ENCODE measurements around the gene NPR2. TPM values are rescaled to one million over a fixed set of nuclear protein-coding genes. Genes with fewer than 3 reads are reported as not detected.

Gene NPR2
- total RNA-seq (2014; rRNA removed; shearing (Covaris generic)), result 0.07 and 0.86 TPM in 2 replicates

DNA sequence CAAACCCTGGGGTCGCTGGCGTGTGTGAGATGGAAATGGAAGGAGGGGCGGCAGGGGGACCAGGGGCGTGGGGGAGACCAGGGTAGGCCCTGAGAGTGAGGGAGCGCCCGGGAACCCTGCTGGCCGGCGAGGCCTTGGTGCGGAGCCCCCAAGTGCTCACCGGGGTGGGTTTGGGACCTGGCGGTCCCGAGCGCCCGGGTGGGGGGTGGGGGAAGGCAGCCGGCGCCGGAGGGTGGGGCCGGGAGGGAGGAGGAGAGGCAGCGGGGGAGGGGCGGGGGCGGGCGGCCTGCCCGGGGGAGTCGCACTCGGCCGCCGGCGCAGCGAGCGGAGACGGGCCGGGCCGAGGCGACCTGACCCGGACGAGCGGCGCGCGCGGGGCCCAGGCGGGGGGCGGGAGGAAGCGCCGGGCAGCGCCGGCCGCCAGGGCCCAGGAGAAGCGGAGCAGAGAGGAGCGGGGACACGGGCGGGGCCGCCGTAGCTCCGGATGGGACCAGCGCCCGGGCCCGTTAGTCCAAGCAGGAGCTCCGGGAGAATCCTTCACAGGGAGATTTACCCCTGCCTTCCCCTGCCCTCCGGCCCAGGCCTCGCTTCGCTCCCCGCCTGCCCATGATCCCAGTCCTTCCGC, at the start of gene NPR2:
NPR2 (plus strand) TSS at position 295 of the 625 bp plus-strand sequence. CDS start 818 bp downstream, outside the sequence.
- in situ Hi-C loops (cut with HindIII; ENCODE audit: low sequenced_read_pairs), result no loop called here
- DNase-seq (ENCODE audit: low spot score), result peak; percentile 60

DNA sequence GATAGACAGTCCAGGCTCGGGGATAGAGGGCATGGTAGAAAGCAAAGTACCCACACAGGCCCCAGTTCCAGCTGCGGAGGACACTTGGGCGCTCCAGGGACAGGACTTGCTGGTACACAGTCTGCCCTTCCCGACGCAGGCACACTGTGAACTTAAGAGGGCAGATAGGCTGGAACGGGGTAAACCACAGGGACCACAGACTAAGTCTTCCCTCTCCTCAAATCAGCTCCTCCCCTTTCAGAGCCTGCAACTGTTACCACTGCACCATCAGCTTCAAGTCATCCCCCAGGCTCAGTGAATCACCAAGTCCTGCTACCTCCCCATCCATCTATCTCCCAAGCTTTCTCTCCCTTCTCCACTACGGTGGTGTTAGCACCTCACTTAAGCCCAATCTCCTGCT, 49.7 kb upstream of the NPR2 start:
- no peak for DNase-seq (ENCODE audit: low spot score)
- in situ Hi-C loops (cut with HindIII; ENCODE audit: low sequenced_read_pairs), result no loop called here

GRCh38 chr9:35743452-35743851, 47.9 kb upstream of the NPR2 start:
- in situ Hi-C loops (cut with HindIII; ENCODE audit: low sequenced_read_pairs), result no loop called here
- no peak for DNase-seq (ENCODE audit: low spot score)

DNA sequence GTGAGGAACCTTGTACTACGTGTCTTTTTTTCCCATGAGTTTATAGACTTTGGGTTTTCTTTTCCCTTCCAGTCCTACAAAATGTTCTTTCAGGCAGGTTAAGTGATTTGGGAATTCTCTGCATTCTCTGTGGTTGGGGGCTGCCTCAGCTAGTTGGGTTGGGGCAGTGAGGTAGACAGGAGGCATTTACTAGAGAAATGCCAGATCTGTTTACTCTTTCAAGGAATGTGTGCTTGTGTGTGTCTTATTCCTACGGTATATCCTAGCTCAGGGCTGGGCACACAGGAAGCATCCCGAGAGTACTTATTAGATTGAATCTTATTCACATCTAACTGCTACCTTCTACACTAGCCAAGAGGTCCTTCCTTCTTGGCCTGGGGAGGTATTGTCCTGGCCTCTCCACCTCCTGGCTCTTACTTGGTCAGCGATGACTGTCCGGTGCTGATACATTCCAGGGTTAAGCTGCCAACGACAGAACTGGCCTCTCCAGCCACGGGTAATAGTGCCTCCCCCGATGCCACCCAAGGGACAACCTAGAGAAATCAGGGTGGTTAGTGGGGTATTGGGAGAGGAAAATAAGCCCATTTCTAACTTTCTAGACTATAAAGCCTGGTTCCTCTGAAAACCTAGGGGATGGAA, 47.4 kb upstream of the NPR2 start:
- in situ Hi-C loops (cut with HindIII; ENCODE audit: low sequenced_read_pairs), result no loop called here
- DNase-seq (ENCODE audit: low spot score), result no peak

DNA sequence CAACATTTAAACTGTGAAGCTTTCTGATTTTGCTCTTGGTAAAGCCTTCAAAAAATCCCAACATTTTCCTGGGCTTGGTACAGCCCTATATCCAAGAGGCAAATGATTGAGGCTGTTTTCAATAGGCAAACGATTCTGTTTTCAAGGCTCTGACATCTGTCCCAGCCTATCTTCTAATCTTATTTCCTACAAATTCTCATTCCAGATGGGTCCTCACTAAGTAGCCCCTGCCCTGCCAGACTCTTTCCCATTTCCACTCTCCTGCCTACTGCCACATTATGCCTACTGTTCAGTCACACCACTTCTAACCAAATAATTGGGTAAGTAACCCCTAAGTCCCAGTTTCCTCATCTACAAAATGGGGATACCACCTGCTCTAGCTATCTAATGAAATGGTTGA, 45.8 kb upstream of the NPR2 start:
- in situ Hi-C loops (cut with HindIII; ENCODE audit: low sequenced_read_pairs), result no loop called here
- no peak for DNase-seq (ENCODE audit: low spot score)

GRCh38 chr9:35746583-35746982, 44.8 kb upstream of the NPR2 start:
- no peak for DNase-seq (ENCODE audit: low spot score)
- in situ Hi-C loops (cut with HindIII; ENCODE audit: low sequenced_read_pairs), result no loop called here

DNA sequence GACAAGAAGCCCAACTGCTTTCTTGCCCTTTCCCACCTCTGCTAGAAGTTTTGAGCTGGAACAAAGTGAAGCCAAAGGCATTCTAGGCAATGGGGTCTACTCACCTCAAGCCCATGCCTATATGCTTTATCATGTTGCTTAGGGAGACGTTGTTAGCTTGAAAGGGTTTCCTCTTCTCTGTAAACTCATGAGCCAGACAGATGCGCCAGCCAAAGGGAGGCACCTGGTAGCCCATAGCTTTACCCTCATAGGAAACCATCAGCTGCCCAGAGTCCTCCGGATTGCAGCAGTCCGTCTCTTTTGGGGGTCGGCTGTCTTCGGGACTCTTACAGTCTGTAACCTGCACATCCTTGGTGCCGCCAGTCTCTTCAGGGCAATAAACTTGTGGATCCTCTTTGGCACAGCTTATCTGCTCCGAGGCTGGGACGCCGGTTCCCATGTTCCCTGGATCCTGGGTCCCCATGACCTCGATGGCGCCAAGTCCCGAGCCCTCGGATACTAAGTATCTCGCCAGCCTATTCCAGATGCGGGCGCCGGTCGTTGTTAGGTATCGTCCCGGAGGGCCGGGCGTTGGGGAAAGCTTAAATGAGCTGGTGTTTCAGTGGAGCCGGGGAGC, 43.0 kb upstream of the NPR2 start:
- in situ Hi-C loops (cut with HindIII; ENCODE audit: low sequenced_read_pairs), result no loop called here
- DNase-seq (ENCODE audit: low spot score), result no peak

GRCh38 chr9:35748858-35749514, 42.4 kb upstream of the NPR2 start, which contains the start of the genes GBA2 and RGP1:
GBA2 (minus strand) TSS chr9:35749228; CDS start chr9:35748704, 524 bp downstream.
RGP1 (plus strand) TSS chr9:35749287; CDS start chr9:35749756, 469 bp downstream.
- DNase-seq (ENCODE audit: low spot score), result peak; percentile 84
- in situ Hi-C loops (cut with HindIII; ENCODE audit: low sequenced_read_pairs), result no loop called here

DNA sequence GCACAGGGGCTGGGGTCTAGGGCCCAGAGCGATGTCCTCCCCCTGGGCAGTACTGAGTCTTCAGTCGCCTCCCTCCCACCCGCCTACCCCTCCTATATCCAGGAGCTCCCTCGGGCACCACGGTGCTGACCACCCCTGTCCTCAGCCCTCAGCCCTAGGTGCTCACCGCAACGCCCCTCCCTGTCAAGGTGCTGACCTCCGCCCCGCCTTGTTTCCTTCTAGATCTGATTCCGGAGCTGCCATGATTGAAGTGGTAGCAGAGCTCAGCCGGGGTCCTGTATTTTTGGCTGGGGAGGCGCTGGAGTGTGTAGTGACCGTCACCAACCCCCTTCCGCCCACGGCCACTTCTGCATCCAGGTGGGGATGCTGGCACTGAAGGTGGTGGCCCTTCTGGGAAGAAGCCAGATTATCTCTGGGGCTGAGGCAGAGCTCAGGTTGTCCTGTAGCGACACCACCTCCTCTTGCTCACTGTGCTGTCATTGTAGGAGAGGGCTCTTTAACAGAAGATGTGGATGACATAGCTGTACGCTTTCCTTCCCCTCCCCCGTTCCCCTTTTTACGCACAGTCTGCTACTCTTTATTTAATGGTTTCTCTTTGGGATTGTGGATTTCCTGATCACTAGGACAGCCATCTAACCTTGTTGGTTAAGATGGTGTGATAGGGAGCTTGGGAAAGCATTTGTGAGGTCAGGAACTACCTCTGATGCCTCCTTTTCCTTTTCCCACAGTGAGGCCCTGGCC, 41.7 kb upstream of the NPR2 start:
- peak; percentile 83 for DNase-seq (ENCODE audit: low spot score)
- in situ Hi-C loops (cut with HindIII; ENCODE audit: low sequenced_read_pairs), result no loop called here

GRCh38 chr9:35750256-35750531, 41.2 kb upstream of the NPR2 start:
- DNase-seq (ENCODE audit: low spot score), result no peak
- in situ Hi-C loops (cut with HindIII; ENCODE audit: low sequenced_read_pairs), result no loop called here

DNA sequence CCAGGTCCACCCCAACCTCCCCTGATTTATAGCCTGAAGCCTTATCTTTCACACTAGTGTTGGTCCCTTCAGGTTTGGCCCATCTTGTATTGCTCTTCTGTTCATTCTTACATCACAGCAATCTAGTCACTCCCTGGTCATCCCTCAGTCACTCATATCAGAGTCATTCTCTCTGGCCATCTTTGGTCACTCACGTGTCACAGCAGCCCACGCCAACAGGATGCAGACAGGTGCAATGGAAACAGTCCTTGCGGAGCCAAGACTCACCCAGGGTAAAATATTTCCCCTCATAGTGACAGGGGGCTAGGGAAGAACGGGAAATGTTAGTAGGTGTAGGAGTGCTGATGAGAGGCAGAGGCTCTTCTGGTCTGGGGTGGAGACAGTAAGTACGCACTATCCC, 37.9 kb upstream of the NPR2 start:
- no peak for DNase-seq (ENCODE audit: low spot score)
- in situ Hi-C loops (cut with HindIII; ENCODE audit: low sequenced_read_pairs), result no loop called here

GRCh38 chr9:35754264-35754663, 37.1 kb upstream of the NPR2 start, which contains the start of gene MSMP:
MSMP (minus strand) TSS chr9:35754276; CDS start chr9:35754129, 147 bp downstream.
- in situ Hi-C loops (cut with HindIII; ENCODE audit: low sequenced_read_pairs), result no loop called here
- DNase-seq (ENCODE audit: low spot score), result no peak

DNA sequence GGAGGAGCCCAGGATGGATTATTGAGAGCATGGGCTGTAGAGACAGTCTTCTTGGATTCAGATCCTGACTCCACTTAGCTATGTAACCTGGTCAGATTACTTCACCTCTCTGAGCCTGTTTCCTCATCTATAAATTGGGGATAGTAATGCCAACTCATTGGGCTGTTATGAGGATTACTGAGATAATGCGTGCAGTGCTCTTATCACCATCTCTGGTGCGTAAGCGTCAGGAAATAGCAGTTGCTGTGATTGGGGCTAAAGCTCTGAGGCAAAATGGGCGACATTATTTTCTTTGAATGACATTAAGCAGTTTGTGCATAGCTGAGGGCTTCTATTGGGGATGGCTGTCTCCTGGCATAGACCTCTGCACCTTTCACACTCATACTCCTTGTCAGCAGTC, 36.3 kb upstream of the NPR2 start:
- in situ Hi-C loops (cut with HindIII; ENCODE audit: low sequenced_read_pairs), result no loop called here

DNA sequence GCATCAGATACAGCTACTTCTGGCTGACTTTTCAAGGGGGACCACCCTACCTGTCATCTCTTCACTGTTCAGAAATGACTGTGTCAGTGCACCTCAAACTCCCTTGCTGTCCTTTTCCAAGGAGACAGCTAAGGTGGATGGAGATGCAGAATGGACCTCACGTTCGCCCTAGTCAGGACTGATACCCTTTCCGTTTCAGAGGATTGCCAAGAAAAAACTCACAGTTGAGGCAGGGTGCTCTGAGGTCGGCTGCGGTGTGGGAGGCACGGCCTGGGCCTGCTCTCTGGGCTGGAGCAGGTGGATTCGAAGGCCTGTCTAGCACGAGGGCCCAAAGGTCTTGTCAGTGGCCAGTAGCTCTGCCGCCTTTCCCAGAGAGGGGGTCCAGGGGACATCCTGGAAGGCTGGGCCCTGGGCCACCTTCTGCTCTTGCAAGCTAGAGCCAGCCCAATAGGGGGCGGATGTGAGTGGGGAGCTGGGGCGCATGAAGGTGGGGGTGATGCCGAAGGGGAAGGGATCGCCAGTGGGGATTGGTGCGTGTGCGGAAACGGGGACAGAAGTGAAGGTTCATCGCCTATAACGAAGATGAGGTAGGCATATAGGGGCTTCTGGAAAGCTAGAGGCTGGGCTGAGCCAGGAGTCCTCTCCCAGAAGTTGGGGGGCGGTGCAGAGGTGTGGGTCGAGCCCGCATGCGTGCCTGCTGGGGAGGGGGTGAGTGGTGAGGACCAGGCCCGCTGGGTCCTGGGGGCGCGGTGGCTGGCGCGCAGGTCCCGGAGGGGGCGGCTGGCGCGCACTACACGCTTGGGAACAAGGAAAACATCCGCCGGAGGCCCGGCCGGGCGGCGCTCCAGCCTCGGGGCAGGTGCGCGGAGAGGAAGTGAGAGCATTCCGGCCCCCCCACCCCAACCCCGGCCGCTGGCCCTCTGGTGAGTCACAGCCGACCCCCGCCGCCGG, 34.8 kb upstream of the NPR2 start:
- in situ Hi-C loops (cut with HindIII; ENCODE audit: low sequenced_read_pairs), result no loop called here
- DNase-seq (ENCODE audit: low spot score), result peak; percentile 77

More for the DNA sequence above, 36.3 kb upstream of the NPR2 start:
- DNase-seq (ENCODE audit: low spot score), result no peak

GRCh38 chr9:35757226-35757891, 34.0 kb upstream of the NPR2 start:
- in situ Hi-C loops (cut with HindIII; ENCODE audit: low sequenced_read_pairs), result no loop called here
- peak; percentile 83 for DNase-seq (ENCODE audit: low spot score)

DNA sequence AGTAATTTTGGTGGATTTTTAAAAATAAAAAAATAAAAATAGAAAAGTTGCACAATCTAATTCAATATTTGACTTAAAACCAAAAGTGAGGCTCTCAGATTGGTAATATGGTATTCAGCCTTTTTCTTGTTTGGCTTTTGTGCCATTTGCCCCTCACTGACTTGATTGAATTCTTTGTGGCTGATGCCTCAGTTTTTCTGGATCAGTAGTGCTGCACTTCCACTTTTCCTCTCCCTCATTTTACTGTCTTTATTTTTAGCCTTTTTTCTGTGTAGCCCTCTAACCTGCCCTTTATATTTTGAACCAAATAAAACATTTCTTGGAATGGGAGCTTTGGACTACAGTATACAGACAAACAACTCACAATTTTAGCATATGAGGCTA, 33.5 kb upstream of the NPR2 start:
- in situ Hi-C loops (cut with HindIII; ENCODE audit: low sequenced_read_pairs), result no loop called here
- DNase-seq (ENCODE audit: low spot score), result no peak

GRCh38 chr9:35758475-35759050, 32.8 kb upstream of the NPR2 start:
- in situ Hi-C loops (cut with HindIII; ENCODE audit: low sequenced_read_pairs), result no loop called here
- no peak for DNase-seq (ENCODE audit: low spot score)

DNA sequence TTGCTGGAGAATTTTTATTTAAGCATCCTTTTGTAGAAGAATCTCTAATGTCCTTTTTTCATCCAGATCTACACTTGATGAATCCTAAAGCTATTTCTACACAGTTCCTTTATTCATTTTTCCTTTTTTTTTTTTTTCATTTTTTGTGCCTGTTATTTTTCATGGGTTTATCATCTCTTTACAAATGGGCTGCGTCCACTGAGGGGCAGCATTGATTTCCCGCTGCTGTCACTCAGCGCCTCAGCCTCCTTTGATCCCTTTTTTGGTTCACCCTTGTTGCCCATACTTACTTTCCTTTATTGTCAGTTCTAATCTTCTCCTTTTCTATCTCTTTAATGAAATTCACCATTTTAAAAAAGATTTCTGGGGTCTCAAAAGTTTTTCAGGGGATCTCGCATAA, 31.6 kb upstream of the NPR2 start:
- no peak for DNase-seq (ENCODE audit: low spot score)
- in situ Hi-C loops (cut with HindIII; ENCODE audit: low sequenced_read_pairs), result no loop called here
